DND-41 (cell line): ENCODE data around the gene FSIP1.

Source experiments
- ATAC-seq: fragments of 200-7000 bp; cut with Tn5 transposase; 3 replicates; pipeline ENCODE4 v1.9.1; 2021; ENCODE audit warnings: low read depth; ENCODE audit not compliant: insufficient read depth
- DNase-seq: peaks from one replicate; pipeline ENCODE4 v3.0.0-alpha.2; 2020
- H2AFZ ChIP-seq: 2 replicates; pipeline ENCODE4 v1.6.0; 2012; ENCODE audit warnings: low read depth, low read length
- H3K27ac ChIP-seq: 2 replicates; pipeline ENCODE4 v1.5.1; 2012; ENCODE audit warnings: low read length, inconsistent platforms
- H3K27me3 ChIP-seq: fragments of 200-600 bp; sonication (generic); 2 replicates; pipeline ENCODE4 v1.6.0; 2012; ENCODE audit warnings: low read length, mild to moderate bottlenecking, inconsistent platforms; ENCODE audit not compliant: insufficient read depth, poor library complexity
- H3K36me3 ChIP-seq: 2 replicates; pipeline ENCODE4 v1.5.1; 2012; ENCODE audit warnings: low read length, inconsistent platforms; ENCODE audit not compliant: insufficient read depth
- H3K4me1 ChIP-seq: 2 replicates; pipeline ENCODE4 v1.5.1; 2012; ENCODE audit warnings: mild to moderate bottlenecking, low read length; ENCODE audit not compliant: insufficient read depth
- H3K4me2 ChIP-seq: 2 replicates; pipeline ENCODE4 v1.6.0; 2012; ENCODE audit warnings: mild to moderate bottlenecking, moderate library complexity, low read length, inconsistent platforms; ENCODE audit not compliant: insufficient read depth
- H3K4me3 ChIP-seq, 2 experiments: fragments of 200-600 bp in 1 of 2; shearing (Covaris generic) in 1 of 2; 2 replicates each; pipeline ENCODE4 v1.5.1; 2012 to 2016; ENCODE audit warnings: inconsistent platforms in 2 of 2, low read length in 2 of 2, mild to moderate bottlenecking in 2 of 2, low read depth in 1 of 2, moderate library complexity in 1 of 2
- H3K79me2 ChIP-seq: 2 replicates; pipeline ENCODE4 v1.6.0; 2012; ENCODE audit warnings: low read length, inconsistent platforms; ENCODE audit not compliant: insufficient read depth
- H3K9ac ChIP-seq: 2 replicates; pipeline ENCODE4 v1.6.0; 2012; ENCODE audit warnings: low read depth, mild to moderate bottlenecking, inconsistent platforms, low read length, moderate library complexity
- H3K9me3 ChIP-seq: 2 replicates; pipeline ENCODE4 v1.5.1; 2012; ENCODE audit warnings: low read length, moderate library complexity, mild to moderate bottlenecking, inconsistent platforms; ENCODE audit not compliant: insufficient read depth, severe bottlenecking
- H4K20me1 ChIP-seq: 2 replicates; pipeline ENCODE4 v1.6.0; 2012; ENCODE audit warnings: low read length; ENCODE audit not compliant: insufficient read depth
- EZH2 ChIP-seq: IDR thresholded peaks from 3 replicates; pipeline ENCODE4 v1.6.1; 2012; ENCODE audit warnings: borderline replicate concordance, low read depth, mild to moderate bottlenecking, moderate library complexity, low read length, inconsistent platforms; ENCODE audit not compliant: severe bottlenecking
- TF ChIP-seq, protein P1 (sequence below): IDR thresholded peaks from 2 replicates; pipeline ENCODE4 v1.5.1; 2012; ENCODE audit warnings: borderline replicate concordance, low read length, moderate library complexity, mild to moderate bottlenecking; ENCODE audit not compliant: poor library complexity, severe bottlenecking; ENCODE audit errors: extremely low read depth

The FSIP1 gene

DNA sequence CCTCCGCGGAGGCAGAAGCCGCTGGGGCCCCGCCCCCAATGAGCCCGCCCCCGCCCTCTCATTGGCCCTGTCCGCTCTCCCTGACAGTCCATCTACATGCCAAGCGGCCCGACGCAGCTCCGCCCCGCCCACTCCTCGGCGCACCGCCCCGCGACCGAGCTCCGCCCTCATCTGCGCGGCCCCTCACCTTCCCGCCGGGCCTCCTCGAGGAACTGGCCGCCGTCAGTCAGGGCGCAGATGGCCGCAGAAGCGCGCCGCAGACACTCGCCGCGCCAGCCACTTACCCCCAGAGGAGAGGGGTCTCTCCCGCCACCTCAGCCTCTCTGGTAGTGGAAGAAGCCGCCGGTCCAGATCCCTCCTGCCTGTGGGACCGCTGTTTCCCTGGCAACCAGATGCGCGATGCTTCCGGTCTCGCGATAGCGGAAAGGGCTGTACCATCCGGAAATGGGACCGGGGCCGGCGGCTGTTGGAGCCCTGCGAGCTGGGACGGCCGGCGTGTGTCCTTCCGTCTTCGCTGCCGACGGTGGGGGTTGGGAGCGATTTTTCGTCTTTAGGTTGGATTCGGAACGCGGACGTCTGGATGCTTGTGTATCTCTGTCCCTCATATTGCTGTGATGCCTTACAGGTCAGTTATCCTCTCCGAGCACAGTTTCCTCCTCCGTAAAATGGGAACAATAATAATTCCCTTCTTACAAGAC, at the start of gene FSIP1:
Gene FSIP1 (minus strand): TSS at position 401 of the 698 bp plus-strand sequence. CDS start 6,317 bp downstream, outside the sequence.
- Histone ChIP-seq H3K27me3 (no peaks in the 10 kb centered on the region), H3K79me2 (peaks cover 15% of the 10 kb centered on the region), H4K20me1 (no peaks in the 10 kb centered on the region), H3K4me3 (peak within 1 kb of the TSS; percentile 96 to 98), H3K9ac (peak within 1 kb of the TSS; percentile 74), H2AFZ (peak within 1 kb of the TSS; percentile 97), H3K4me1 (peaks cover 31% of the 10 kb centered on the region), H3K9me3 (no peaks in the 10 kb centered on the region), H3K27ac (peak within 1 kb of the TSS; percentile 89), H3K4me2 (peak within 1 kb of the TSS; percentile 79), H3K36me3 (no peaks in the 10 kb centered on the region)
- peak; percentile 93 for DNase-seq
- ATAC-seq: peak; percentile 98
- TF ChIP-seq, protein P1, sequence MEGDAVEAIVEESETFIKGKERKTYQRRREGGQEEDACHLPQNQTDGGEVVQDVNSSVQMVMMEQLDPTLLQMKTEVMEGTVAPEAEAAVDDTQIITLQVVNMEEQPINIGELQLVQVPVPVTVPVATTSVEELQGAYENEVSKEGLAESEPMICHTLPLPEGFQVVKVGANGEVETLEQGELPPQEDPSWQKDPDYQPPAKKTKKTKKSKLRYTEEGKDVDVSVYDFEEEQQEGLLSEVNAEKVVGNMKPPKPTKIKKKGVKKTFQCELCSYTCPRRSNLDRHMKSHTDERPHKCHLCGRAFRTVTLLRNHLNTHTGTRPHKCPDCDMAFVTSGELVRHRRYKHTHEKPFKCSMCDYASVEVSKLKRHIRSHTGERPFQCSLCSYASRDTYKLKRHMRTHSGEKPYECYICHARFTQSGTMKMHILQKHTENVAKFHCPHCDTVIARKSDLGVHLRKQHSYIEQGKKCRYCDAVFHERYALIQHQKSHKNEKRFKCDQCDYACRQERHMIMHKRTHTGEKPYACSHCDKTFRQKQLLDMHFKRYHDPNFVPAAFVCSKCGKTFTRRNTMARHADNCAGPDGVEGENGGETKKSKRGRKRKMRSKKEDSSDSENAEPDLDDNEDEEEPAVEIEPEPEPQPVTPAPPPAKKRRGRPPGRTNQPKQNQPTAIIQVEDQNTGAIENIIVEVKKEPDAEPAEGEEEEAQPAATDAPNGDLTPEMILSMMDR: no peak
- TF ChIP-seq EZH2: no peak

DNA sequence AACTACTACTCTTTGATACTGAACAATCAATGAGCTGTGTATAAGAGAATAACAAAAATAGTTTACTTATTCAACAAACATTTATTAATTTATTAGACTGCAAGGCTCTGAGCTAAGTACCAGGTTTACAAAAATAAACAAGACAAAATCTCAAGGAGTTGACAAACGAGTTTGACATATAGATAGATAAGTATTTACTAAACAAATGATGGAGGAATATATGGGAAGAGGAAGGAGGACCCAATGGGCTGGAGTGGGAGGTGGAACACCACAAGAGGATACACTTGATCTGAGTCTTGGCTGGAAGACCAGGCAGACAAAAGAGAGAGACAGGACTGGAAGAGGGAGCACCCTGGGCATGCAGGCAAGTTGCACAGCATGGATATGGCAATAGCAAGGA, 47.5 kb upstream of the FSIP1 start:
- H3K27ac ChIP-seq: no peak overlapping the region
- no peaks in the 10 kb centered on the region for H3K4me1 ChIP-seq
- no peaks in the 10 kb centered on the region for H3K9me3 ChIP-seq
- H3K4me2 ChIP-seq: no peak overlapping the region
- TF ChIP-seq, protein P1: no peak
- TF ChIP-seq EZH2: no peak
- no peak overlapping the region for H2AFZ ChIP-seq
- H3K9ac ChIP-seq: no peak overlapping the region
- no peak for DNase-seq
- H3K27me3 ChIP-seq: peaks cover 26% of the 10 kb centered on the region
- ATAC-seq: no peak
- no peaks in the 10 kb centered on the region for H4K20me1 ChIP-seq
- H3K4me3 ChIP-seq: no peak overlapping the region
- H3K79me2 ChIP-seq: no peaks in the 10 kb centered on the region
- H3K36me3 ChIP-seq: no peaks in the 10 kb centered on the region

DNA sequence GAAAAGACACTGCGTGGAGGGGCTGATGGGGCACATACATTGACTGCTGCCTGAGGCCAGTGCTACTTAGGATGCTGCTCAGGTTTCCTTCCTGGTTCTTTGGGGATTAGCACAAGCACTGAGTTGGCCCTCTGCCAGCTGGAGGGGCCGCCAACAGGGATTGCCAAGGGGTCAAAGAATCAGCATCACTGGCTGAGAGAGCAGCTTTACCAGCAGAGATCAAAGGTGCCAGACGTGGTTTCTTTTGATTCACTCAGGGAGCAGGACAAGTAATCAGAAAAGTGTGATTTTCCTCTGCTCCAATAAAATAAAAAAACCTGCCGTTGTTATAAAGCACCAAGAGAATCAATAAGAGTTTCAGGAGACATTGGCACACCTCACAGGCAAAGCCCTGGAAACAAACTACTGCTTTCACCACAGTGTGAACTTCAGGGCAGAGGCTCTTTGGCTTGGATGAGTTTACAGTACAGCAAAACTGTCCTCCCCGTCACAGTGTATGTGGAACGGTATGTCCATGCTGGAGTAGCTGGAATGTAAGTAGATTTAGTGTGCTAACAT, 45.8 kb upstream of the FSIP1 start:
- Histone ChIP-seq H3K4me3 (no peak overlapping the region), H3K27ac (no peak overlapping the region), H3K9me3 (no peaks in the 10 kb centered on the region), H3K27me3 (peaks cover 26% of the 10 kb centered on the region), H2AFZ (no peak overlapping the region), H4K20me1 (no peaks in the 10 kb centered on the region), H3K79me2 (no peaks in the 10 kb centered on the region), H3K36me3 (no peaks in the 10 kb centered on the region), H3K9ac (no peak overlapping the region), H3K4me1 (no peaks in the 10 kb centered on the region), H3K4me2 (no peak overlapping the region)
- ATAC-seq (no peak), DNase-seq (no peak)
- no peak for TF ChIP-seq EZH2
- TF ChIP-seq, protein P1: no peak
